Activated T-helper 17 cell treated with anti-CD3 and anti-CD28 coated beads, Interleukin-2, amount 50 U/mL, for 72 hours (primary cell): ENCODE data around the gene SLC35E3. TPM values are rescaled to one million over a fixed set of nuclear protein-coding genes. Genes with fewer than 3 reads are reported as not detected.

Experiments
- ATAC-seq: fragments of 150-1000 bp; cut with Tn5 transposase; replicated peaks from 2 replicates; pipeline ENCODE4 v1.10.0; 2021; ENCODE audit warnings: mild to moderate bottlenecking, moderate library complexity
- H3K27ac Mint-ChIP-seq: one replicate; pipeline ENCODE4 v1.8.0; 2022; ENCODE audit warnings: mixed read lengths
- H3K27me3 Mint-ChIP-seq: one replicate; pipeline ENCODE4 v1.8.0; 2022; ENCODE audit warnings: mixed read lengths
- H3K36me3 Mint-ChIP-seq: one replicate; pipeline ENCODE4 v1.8.0; 2022; ENCODE audit warnings: low read depth, mild to moderate bottlenecking, mixed read lengths
- H3K4me1 Mint-ChIP-seq: one replicate; pipeline ENCODE4 v1.8.0; 2022; ENCODE audit warnings: mixed read lengths
- H3K4me3 Mint-ChIP-seq: one replicate; pipeline ENCODE4 v1.8.0; 2022; ENCODE audit warnings: mild to moderate bottlenecking, mixed read lengths
- H3K9me3 Mint-ChIP-seq: one replicate; pipeline ENCODE4 v1.8.0; 2022; ENCODE audit warnings: mixed read lengths
- total RNA-seq, 2 donors: library from RNA; stranded (reverse); gene quantifications; one replicate each; pipeline ENCODE4 v1.2.3, GENCODE V29; 2022

SLC35E3 gene
- total RNA-seq, 2 donors from 2014 or later: 12.3 to 12.6 TPM

GRCh38 chr12:68781728-68782127 is 35.8 kb downstream of the SLC35E3 start:
- Mint-ChIP-seq H3K36me3 (no peaks in the 10 kb centered on the region), H3K4me3 (no peak overlapping the region), H3K9me3 (no peaks in the 10 kb centered on the region), H3K27ac (no peak overlapping the region), H3K4me1 (no peaks in the 10 kb centered on the region), H3K27me3 (no peaks in the 10 kb centered on the region)
- no peak for ATAC-seq

GRCh38 chr12:68784015-68784414 is 38.0 kb downstream of the SLC35E3 start:
- no peaks in the 10 kb centered on the region for H3K36me3 Mint-ChIP-seq
- H3K4me1 Mint-ChIP-seq: no peaks in the 10 kb centered on the region
- H3K27ac Mint-ChIP-seq: no peak overlapping the region
- H3K27me3 Mint-ChIP-seq: no peaks in the 10 kb centered on the region
- H3K4me3 Mint-ChIP-seq: no peak overlapping the region
- H3K9me3 Mint-ChIP-seq: no peaks in the 10 kb centered on the region
- no peak for ATAC-seq

DNA sequence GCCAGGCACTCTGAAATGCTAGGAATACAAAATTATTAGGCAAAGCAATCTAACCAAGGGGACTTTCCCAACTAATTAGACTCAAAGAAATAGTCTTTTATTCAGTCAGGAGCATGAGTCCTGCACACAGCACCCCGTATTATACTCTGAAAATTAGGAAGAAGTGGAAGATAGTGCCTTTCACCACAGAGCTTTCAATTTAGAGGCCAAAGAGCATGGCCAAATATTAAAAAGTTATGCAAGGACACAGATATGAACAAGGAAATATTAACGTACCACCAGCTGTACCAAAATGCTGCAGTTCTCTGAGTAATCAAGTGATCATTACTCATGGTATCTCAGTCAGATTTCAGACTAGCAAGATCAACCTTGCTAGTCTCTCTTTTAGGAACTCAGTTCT is 39.4 kb downstream of the SLC35E3 start:
- no peak for ATAC-seq
- H3K4me3 Mint-ChIP-seq: no peak overlapping the region
- no peaks in the 10 kb centered on the region for H3K4me1 Mint-ChIP-seq
- no peak overlapping the region for H3K27ac Mint-ChIP-seq
- no peaks in the 10 kb centered on the region for H3K27me3 Mint-ChIP-seq
- no peaks in the 10 kb centered on the region for H3K36me3 Mint-ChIP-seq
- no peaks in the 10 kb centered on the region for H3K9me3 Mint-ChIP-seq

GRCh38 chr12:68785823-68786222 is 39.8 kb downstream of the SLC35E3 start:
- no peak for ATAC-seq
- Mint-ChIP-seq H3K27ac (no peak overlapping the region), H3K4me3 (no peak overlapping the region), H3K4me1 (no peaks in the 10 kb centered on the region), H3K36me3 (no peaks in the 10 kb centered on the region), H3K27me3 (no peaks in the 10 kb centered on the region), H3K9me3 (no peaks in the 10 kb centered on the region)

DNA sequence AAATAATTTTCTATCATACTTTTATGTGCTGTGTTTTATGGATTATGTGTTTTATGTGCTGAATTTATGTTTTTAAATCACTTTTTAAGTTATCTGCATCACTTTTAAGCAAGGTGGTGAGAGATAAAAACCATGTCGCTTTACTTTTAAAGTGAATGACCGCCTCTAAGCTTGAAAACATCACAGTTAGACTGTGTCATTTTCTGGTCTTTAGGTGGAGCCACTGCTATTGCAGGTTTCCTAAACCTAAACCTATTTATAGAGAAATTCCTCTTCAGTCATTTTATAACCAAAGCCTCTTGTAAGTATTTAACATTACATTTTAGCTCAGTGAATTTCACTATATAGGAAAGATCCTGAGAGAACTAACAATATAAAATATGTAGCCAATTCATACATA is 41.0 kb downstream of the SLC35E3 start:
- H3K36me3 Mint-ChIP-seq: no peaks in the 10 kb centered on the region
- no peak overlapping the region for H3K27ac Mint-ChIP-seq
- no peaks in the 10 kb centered on the region for H3K4me1 Mint-ChIP-seq
- no peaks in the 10 kb centered on the region for H3K9me3 Mint-ChIP-seq
- no peak overlapping the region for H3K4me3 Mint-ChIP-seq
- no peak for ATAC-seq
- H3K27me3 Mint-ChIP-seq: no peaks in the 10 kb centered on the region

DNA sequence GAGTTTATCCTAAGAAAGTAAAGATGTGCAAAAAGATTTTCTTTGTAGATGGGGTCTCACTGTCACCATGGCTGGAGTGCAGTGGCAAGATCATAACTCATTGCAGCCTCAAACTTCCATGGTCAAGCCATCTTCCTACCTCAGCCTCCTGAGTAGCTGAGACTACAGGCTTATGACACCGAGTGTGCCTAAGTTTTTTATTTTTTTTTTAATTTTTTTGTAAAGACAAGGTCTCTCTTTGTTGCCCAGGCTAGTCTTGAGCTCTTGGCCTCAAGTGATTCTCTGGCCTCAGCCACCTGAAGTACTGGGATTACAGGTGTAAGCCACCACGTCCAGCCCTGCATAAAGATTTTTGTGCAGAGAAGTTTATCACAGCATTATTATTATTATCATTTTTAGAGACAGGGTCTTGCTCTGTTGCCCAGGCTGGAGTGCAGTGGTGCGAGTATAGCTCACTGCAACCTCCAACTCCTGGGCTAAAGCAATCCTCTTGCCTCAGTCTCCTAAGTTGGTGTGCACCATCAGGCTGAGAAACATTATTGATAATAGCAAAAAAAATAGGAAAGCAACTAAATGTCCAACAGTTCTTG is 42.7 kb downstream of the SLC35E3 start:
- Mint-ChIP-seq H3K4me3 (no peak overlapping the region), H3K27ac (no peak overlapping the region), H3K27me3 (no peaks in the 10 kb centered on the region), H3K36me3 (no peaks in the 10 kb centered on the region), H3K4me1 (no peaks in the 10 kb centered on the region), H3K9me3 (no peaks in the 10 kb centered on the region)
- no peak for ATAC-seq

DNA sequence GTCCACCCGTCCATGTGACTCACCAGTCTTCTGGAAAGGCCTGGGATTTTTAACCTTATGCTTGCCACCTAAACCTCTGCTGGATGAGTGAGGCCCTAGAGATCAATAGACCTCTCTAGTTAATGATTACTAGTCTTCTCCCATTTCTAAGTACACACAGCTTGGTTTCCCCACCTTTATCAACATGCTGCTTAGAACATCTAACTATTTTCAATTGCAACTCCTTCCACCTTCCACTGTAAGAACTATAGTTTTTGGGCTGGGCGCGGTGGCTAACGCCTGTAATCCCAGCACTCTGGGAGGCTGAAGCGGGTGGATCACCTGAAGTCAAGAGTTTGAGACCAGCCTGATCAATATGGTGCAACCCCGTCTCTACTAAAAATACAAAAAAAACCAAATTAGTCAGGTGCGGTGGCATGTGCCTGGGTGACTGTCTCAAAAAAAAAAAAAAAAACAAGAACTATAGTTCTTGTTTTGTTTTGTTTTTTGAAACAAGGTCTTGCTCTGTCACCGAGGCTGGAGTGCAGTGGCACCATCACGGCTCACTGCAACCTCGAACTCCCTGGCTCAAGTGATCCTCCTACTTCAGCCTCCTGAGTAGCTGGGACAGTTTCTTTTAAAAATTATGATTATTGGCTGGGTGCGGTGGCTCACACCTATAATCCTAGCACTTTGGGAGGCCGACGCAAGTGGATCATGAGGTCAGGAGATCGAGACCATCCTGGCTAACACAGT is 43.3 kb downstream of the SLC35E3 start:
- Mint-ChIP-seq H3K27me3 (no peaks in the 10 kb centered on the region), H3K36me3 (no peaks in the 10 kb centered on the region), H3K9me3 (no peaks in the 10 kb centered on the region), H3K4me3 (no peak overlapping the region), H3K27ac (no peak overlapping the region), H3K4me1 (no peaks in the 10 kb centered on the region)
- no peak for ATAC-seq

- Mint-ChIP-seq H3K27me3 (no peaks in the 10 kb centered on the region), H3K4me3 (no peak overlapping the region), H3K27ac (no peak overlapping the region), H3K36me3 (no peaks in the 10 kb centered on the region), H3K4me1 (no peaks in the 10 kb centered on the region), H3K9me3 (no peaks in the 10 kb centered on the region)
- no peak for ATAC-seq
Observed at GRCh38 chr12:68790081-68790951, 44.3 kb downstream of the SLC35E3 start.

- ATAC-seq: no peak
- H3K27me3 Mint-ChIP-seq: no peaks in the 10 kb centered on the region
- no peak overlapping the region for H3K27ac Mint-ChIP-seq
- no peaks in the 10 kb centered on the region for H3K36me3 Mint-ChIP-seq
- H3K9me3 Mint-ChIP-seq: no peaks in the 10 kb centered on the region
- no peaks in the 10 kb centered on the region for H3K4me1 Mint-ChIP-seq
- H3K4me3 Mint-ChIP-seq: no peak overlapping the region
Observed at GRCh38 chr12:68790952-68791234, 44.9 kb downstream of the SLC35E3 start.

DNA sequence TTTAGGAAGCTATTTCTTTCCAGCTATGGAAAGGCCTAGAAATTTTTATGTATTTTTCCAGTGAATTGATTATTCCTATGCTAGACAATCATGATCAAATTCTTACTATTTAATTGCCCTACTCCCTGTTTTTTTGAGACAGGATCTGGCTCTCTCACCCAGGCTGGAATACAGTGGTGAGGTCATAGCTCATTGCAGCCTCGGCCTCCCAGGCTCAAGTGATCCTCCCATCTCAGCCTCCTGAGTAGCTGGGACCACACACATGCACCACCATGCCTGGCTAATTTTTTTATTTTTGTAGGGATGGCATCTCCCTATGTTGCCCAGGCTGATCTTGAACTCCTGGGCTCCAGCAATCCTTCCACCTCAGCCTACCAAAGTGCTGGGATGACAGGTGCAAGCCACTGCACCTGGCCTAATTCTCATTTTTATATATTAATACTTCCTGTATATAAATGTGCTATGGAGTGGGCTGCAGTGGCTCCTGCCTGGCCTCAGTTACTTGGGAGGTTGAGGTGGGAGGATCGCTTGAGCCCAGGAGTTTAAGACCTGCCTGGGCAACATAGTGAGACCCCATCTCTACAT is 46.0 kb downstream of the SLC35E3 start:
- Mint-ChIP-seq H3K4me3 (no peak overlapping the region), H3K27ac (no peak overlapping the region), H3K9me3 (no peaks in the 10 kb centered on the region), H3K36me3 (no peaks in the 10 kb centered on the region), H3K27me3 (no peaks in the 10 kb centered on the region), H3K4me1 (no peaks in the 10 kb centered on the region)
- no peak for ATAC-seq

DNA sequence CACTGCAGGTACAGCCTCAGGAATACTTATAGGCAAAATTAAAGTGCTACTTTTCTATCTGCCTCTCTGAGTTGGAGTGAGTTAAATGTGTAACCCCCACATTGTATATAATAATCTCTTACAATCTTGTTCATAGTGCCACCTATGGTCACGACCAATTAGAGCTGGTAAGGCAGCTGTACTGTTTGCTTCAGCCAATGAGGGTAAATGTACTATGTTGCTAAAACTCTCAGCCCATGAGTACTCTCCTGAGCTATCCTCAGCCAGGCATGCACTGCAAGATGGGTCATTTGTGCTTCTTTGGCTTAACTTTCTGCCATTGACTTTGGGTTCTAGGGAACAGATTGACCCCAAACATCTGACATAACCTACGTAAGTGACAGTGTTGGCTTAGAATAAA is 47.0 kb downstream of the SLC35E3 start:
- Mint-ChIP-seq H3K4me3 (no peak overlapping the region), H3K36me3 (no peaks in the 10 kb centered on the region), H3K9me3 (no peaks in the 10 kb centered on the region), H3K27ac (no peak overlapping the region), H3K27me3 (no peaks in the 10 kb centered on the region), H3K4me1 (no peaks in the 10 kb centered on the region)
- ATAC-seq: peak; percentile 74

DNA sequence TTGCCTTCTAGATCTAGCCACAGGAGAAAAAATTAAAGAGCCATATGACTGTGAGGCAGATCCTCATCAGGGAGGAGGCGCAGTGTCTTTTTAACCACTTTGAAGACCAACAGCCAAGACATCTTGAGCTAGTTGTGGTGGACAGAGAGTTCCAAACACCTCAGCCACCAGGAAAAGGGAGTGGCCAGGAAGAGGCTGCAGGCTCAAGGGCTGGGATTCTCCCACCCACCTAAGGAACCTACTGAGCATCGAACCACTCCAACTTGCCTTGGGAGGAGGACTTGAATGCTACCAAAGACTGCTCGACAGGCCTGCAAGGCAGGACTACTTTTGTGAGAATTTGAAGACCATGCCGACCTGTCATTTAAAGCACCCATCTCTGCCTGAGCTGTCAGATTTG is 47.5 kb downstream of the SLC35E3 start:
- no peaks in the 10 kb centered on the region for H3K36me3 Mint-ChIP-seq
- H3K27ac Mint-ChIP-seq: no peak overlapping the region
- H3K4me3 Mint-ChIP-seq: no peak overlapping the region
- no peaks in the 10 kb centered on the region for H3K9me3 Mint-ChIP-seq
- H3K27me3 Mint-ChIP-seq: no peaks in the 10 kb centered on the region
- no peaks in the 10 kb centered on the region for H3K4me1 Mint-ChIP-seq
- ATAC-seq: no peak

GRCh38 chr12:68793975-68794652 is 48.1 kb downstream of the SLC35E3 start:
- no peaks in the 10 kb centered on the region for H3K9me3 Mint-ChIP-seq
- H3K4me3 Mint-ChIP-seq: no peak overlapping the region
- no peaks in the 10 kb centered on the region for H3K4me1 Mint-ChIP-seq
- H3K36me3 Mint-ChIP-seq: no peaks in the 10 kb centered on the region
- no peak for ATAC-seq
- no peak overlapping the region for H3K27ac Mint-ChIP-seq
- no peaks in the 10 kb centered on the region for H3K27me3 Mint-ChIP-seq

DNA sequence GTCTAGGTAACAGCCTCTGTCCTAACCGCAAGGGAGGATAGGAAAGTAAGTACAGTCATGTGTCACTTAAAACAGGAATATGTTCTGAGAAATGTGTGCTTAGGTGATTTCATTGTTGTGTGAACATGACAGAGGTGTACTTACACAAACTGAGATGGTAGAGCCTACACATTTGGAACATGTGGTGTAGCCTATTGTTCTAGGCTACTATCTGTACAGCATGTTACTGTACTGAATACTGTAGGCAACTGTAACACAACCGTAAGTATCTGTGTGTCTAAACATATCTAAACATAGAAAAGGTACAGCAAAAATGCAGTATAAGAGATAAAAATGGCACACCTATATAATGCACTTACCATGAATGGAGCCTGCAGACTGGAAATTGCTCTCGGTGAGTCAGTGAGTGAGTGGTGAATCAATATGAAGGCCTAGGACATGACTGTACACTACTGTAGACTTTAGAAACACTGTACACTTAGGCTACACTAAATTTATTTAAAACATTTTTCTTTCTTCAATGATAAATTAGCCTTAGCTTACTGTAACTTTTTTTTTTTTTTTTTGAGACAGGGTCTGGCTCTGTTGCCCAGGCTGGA is 48.8 kb downstream of the SLC35E3 start:
- no peak overlapping the region for H3K27ac Mint-ChIP-seq
- ATAC-seq: peak; percentile 59

More for the DNA sequence above, 48.8 kb downstream of the SLC35E3 start:
- no peaks in the 10 kb centered on the region for H3K9me3 Mint-ChIP-seq
- H3K36me3 Mint-ChIP-seq: no peaks in the 10 kb centered on the region
- H3K4me1 Mint-ChIP-seq: no peaks in the 10 kb centered on the region
- no peaks in the 10 kb centered on the region for H3K27me3 Mint-ChIP-seq
- H3K4me3 Mint-ChIP-seq: no peak overlapping the region
